Measurements from ENCODE around the gene ERLEC1.

Gene ERLEC1, protein sequence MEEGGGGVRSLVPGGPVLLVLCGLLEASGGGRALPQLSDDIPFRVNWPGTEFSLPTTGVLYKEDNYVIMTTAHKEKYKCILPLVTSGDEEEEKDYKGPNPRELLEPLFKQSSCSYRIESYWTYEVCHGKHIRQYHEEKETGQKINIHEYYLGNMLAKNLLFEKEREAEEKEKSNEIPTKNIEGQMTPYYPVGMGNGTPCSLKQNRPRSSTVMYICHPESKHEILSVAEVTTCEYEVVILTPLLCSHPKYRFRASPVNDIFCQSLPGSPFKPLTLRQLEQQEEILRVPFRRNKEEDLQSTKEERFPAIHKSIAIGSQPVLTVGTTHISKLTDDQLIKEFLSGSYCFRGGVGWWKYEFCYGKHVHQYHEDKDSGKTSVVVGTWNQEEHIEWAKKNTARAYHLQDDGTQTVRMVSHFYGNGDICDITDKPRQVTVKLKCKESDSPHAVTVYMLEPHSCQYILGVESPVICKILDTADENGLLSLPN

DNA sequence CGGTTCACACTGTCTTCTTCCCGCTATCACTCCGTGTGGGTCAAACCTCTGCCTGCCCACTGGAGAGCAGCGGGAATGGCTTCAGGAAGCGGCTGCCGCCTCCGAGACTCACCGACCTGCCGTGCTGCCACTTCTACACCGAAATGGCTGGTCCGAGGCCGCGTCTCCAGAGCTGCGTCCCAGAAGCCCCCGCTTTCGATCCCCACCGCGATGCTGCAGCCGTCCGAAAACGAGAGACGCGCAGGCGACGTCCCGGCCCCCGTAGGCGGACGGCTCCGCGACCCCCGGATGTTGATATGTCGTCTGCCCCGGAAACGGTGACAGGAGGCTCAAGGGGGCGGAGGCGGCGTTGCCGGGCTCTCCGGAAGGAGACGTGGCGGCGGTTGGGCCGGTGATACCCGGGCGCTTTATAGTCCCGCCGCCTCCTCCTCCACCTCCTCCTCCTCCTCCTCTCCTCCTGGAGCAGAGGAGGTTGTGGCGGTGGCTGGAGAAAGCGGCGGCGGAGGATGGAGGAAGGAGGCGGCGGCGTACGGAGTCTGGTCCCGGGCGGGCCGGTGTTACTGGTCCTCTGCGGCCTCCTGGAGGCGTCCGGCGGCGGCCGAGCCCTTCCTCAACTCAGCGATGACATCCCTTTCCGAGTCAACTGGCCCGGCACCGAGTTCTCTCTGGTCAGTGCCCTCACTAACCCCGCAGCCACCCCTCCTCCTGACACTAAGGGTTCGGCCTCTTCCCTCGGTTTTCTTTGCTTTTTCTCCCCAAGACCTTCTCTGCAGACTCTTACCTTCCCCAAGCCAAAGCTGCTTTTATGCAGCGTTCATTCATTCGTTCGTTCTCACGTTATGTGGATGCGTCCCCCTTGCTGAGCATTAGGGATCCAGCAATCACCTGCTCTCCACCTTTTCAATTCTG lies at the start of gene ERLEC1, which contains the start of gene ASB3:
Gene ERLEC1, plus strand, starts transcription at position 340 of the 909 bp plus-strand sequence. Its CDS starts 167 bp downstream, at position 507.
Gene ASB3, minus strand, starts transcription at position 249 of the 909 bp plus-strand sequence. CDS start 21,381 bp downstream, outside the sequence.
- POLR2A ChIA-PET: interaction anchor here (0.9 to 2.4 kb wide), 8 partner anchors 10 to 543 kb away, joined by 3 to 23 read pairs (median 4); partner anchors contain the start of gene CHAC2

DNA sequence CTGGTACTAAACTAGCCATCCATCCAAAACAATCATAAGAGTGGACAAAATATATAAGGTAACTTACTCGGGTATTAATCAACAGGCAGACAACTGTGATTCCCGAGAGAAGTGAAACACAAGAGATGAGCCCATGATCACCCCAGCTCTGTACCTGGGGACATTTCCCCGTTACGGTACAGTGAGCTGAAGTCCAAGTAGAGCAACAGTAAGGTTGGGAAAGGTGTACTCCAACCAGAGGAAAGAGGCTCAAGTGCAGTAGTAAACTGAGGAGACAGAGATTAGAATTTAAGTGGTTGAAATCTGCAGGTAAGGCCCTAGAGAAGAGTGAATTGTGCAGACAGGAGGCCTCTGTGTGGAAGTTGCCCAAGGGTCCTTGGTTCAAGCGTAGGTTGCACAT lies 49.8 kb upstream of the ERLEC1 start:
- no peak for DNase-seq (ENCODE audit: extremely low spot score)
- ChIA-PET POLR2A (no interaction called here), CTCF (no interaction called here)
- TF ChIP-seq, protein P1, sequence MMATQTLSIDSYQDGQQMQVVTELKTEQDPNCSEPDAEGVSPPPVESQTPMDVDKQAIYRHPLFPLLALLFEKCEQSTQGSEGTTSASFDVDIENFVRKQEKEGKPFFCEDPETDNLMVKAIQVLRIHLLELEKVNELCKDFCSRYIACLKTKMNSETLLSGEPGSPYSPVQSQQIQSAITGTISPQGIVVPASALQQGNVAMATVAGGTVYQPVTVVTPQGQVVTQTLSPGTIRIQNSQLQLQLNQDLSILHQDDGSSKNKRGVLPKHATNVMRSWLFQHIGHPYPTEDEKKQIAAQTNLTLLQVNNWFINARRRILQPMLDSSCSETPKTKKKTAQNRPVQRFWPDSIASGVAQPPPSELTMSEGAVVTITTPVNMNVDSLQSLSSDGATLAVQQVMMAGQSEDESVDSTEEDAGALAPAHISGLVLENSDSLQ (IDR thresholded peaks at IDR 0.05): no peak
- no peak for TF ChIP-seq NFRKB (IDR thresholded peaks at IDR 0.05)
- TF ChIP-seq FOXA1 (IDR thresholded peaks at IDR 0.05): no peak
- TF ChIP-seq LEF1 (IDR thresholded peaks at IDR 0.05; ENCODE audit: borderline replicate concordance): no peak
- TF ChIP-seq FOXM1 (IDR thresholded peaks at IDR 0.05; ENCODE audit: borderline replicate concordance): no peak
- TF ChIP-seq ARNT (IDR thresholded peaks at IDR 0.05): no peak
- TF ChIP-seq ELF4 (IDR thresholded peaks at IDR 0.05): no peak
- no peak for TF ChIP-seq TARDBP (IDR thresholded peaks at IDR 0.05)
- TF ChIP-seq FOXK2 (IDR thresholded peaks at IDR 0.05): no peak
- TF ChIP-seq ZNF384 (IDR thresholded peaks at IDR 0.05): no peak
- no peak for TF ChIP-seq HDGF (IDR thresholded peaks at IDR 0.05; ENCODE audit: borderline replicate concordance)
- no peak for TF ChIP-seq SUZ12 (IDR thresholded peaks at IDR 0.05)
- TF ChIP-seq BHLHE40 (IDR thresholded peaks at IDR 0.05; ENCODE audit: borderline replicate concordance): no peak

More for the DNA sequence above, at the start of gene ERLEC1, which contains the start of gene ASB3:
- peak; percentile 85 for DNase-seq (ENCODE audit: extremely low spot score)
- CTCF ChIA-PET: interaction anchor here (0.7 kb wide), 1 partner anchor 1091 kb away, joined by 3 read pairs; no protein-coding TSS in a partner anchor
- TF ChIP-seq, protein P1 (IDR thresholded peaks at IDR 0.05): peak; percentile 39
- TF ChIP-seq ELF4 (IDR thresholded peaks at IDR 0.05) (peak; percentile 61), SUZ12 (IDR thresholded peaks at IDR 0.05) (no peak), FOXM1 (IDR thresholded peaks at IDR 0.05; ENCODE audit: borderline replicate concordance) (peak; percentile 74; the same call in 1 of the 2 replicates), ZNF384 (IDR thresholded peaks at IDR 0.05) (no peak), FOXK2 (IDR thresholded peaks at IDR 0.05) (peak; percentile 67; the same call in 1 of the 2 replicates), BHLHE40 (IDR thresholded peaks at IDR 0.05; ENCODE audit: borderline replicate concordance) (no peak)

DNA sequence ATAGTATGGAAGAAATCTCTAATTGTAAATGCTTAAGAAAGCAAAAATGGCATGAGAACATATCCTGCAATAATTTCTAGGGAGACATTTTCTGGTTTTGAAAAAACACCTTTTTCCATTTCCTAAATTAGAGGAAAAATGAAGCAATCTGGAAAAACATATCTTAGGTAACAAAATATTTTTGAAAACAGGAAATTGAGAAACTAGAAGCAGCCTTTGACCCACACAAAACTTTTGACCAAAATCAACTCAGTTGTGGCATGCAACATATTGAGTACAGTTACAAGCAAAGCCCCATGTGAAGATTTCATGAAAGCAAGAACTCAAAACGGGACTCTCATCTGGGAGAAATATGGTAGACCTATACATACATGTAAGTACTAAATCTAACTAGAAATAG lies 47.8 kb upstream of the ERLEC1 start:
- POLR2A ChIA-PET: no interaction called here
- TF ChIP-seq, protein P1 (IDR thresholded peaks at IDR 0.05): no peak
- TF ChIP-seq FOXK2 (IDR thresholded peaks at IDR 0.05): no peak
- no peak for TF ChIP-seq BHLHE40 (IDR thresholded peaks at IDR 0.05; ENCODE audit: borderline replicate concordance)
- no peak for TF ChIP-seq ZNF384 (IDR thresholded peaks at IDR 0.05)
- no peak for TF ChIP-seq SP1 (IDR thresholded peaks at IDR 0.05)
- TF ChIP-seq ARNT (IDR thresholded peaks at IDR 0.05): no peak
- TF ChIP-seq L3MBTL2 (conservative IDR thresholded peaks at IDR 0.05): no peak
- CTCF ChIA-PET: no interaction called here
- DNase-seq (ENCODE audit: extremely low spot score): no peak

DNA sequence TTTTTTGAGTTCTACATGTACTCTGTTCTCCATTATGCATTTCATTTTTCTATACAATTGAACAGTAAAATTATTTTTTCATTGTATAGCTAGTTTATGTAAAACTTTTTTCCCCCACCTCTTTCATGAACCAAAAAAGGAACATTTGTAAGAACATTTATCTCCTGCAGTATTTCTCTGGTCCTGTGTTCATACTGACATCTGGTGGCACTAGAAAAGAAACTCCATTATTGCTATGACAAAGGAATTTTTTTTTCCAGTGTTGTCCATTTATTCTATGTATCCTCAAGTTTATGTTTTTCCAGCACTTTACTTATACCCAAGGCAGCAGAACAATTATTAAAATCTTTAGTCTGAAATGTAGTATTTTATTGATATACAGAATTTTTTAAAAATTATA lies 46.7 kb upstream of the ERLEC1 start:
- POLR2A ChIA-PET: no interaction called here
- CTCF ChIA-PET: no interaction called here
- TF ChIP-seq FOXM1 (IDR thresholded peaks at IDR 0.05; ENCODE audit: borderline replicate concordance): no peak
- TF ChIP-seq CTBP1 (IDR thresholded peaks at IDR 0.05; ENCODE audit: borderline replicate concordance): no peak
- TF ChIP-seq ARNT (IDR thresholded peaks at IDR 0.05): no peak
- no peak for TF ChIP-seq FOXK2 (IDR thresholded peaks at IDR 0.05)
- DNase-seq (ENCODE audit: extremely low spot score): peak; percentile 7

DNA sequence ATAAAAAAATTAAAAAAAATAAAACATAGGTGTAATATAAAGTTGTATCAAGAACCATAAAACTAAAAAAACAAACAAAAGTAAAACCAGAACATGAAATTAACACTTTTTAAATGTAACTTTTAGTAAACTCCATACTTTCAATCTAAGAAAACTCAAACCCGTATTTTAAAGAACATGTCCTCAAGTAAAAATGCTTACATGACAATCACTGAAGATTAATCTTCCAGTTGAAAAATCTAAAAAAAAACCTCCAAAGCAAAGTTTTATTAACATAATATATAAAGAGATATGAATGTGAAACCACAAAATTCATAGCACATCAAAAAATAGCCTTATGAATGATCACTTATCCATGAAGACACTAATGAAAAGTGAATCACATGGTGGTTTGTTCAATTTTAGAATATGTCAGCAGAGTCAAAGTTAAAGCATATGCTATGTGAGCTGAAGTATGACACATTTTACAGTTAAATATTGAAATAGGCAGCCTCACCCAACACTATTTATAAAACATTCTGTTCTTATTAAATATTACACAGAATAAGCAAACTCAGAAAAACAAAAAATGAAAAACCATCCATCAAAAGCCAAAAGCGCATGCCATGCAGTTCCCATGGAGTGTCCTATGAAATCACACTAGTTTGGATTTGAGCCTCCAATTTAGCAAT lies 42.3 kb upstream of the ERLEC1 start:
- TF ChIP-seq SUZ12 (IDR thresholded peaks at IDR 0.05): no peak
- no peak for TF ChIP-seq ARNT (IDR thresholded peaks at IDR 0.05)
- TF ChIP-seq, protein P1 (IDR thresholded peaks at IDR 0.05): no peak
- TF ChIP-seq CTBP1 (IDR thresholded peaks at IDR 0.05; ENCODE audit: borderline replicate concordance): no peak
- no peak for TF ChIP-seq FOXA1 (IDR thresholded peaks at IDR 0.05)
- no peak for TF ChIP-seq TARDBP (IDR thresholded peaks at IDR 0.05)
- TF ChIP-seq BHLHE40 (IDR thresholded peaks at IDR 0.05; ENCODE audit: borderline replicate concordance): no peak
- ChIA-PET POLR2A (no interaction called here), CTCF (interaction anchor here (0.6 kb wide), 1 partner anchor 534 kb away, joined by 5 read pairs; no protein-coding TSS in a partner anchor)
- no peak for DNase-seq (ENCODE audit: extremely low spot score)

All from HEK293T (cell line).